DMS114 treated with DMSO at 0.1 percent for 48 hours (cell line): ENCODE data around the gene BCR.

Experiments used
- DNase-seq: peaks from one replicate; lab custom pipeline; 2025; ENCODE audit not compliant: unreplicated experiment; lab: John Stamatoyannopoulos, UW

Gene BCR

GRCh38 chr22:23215294-23216241, 35.3 kb downstream of the BCR start:
- DNase-seq: no peak

GRCh38 chr22:23216461-23217170, 36.3 kb downstream of the BCR start:
- DNase-seq: no peak

- DNase-seq: no peak
These were observed 37.1 kb downstream of the BCR start for GRCh38 chr22:23217171-23218052.

- DNase-seq: no peak
These were observed 38.0 kb downstream of the BCR start for GRCh38 chr22:23218053-23218866.

- no peak for DNase-seq
These were observed 38.5 kb downstream of the BCR start for GRCh38 chr22:23218867-23219251.

GRCh38 chr22:23219317-23219716, 39.0 kb downstream of the BCR start:
- no peak for DNase-seq

- DNase-seq: no peak
These were observed 39.6 kb downstream of the BCR start for GRCh38 chr22:23219822-23220484.

GRCh38 chr22:23220485-23221350, 40.4 kb downstream of the BCR start:
- no peak for DNase-seq

GRCh38 chr22:23221351-23221804, 41.1 kb downstream of the BCR start:
- no peak for DNase-seq

- no peak for DNase-seq
These were observed 41.9 kb downstream of the BCR start for GRCh38 chr22:23222033-23222792.

- no peak for DNase-seq
These were observed 42.7 kb downstream of the BCR start for GRCh38 chr22:23222793-23223568.

GRCh38 chr22:23223569-23224317, 43.4 kb downstream of the BCR start:
- no peak for DNase-seq

GRCh38 chr22:23224846-23225245, 44.5 kb downstream of the BCR start:
- no peak for DNase-seq

GRCh38 chr22:23225337-23225723, 45.0 kb downstream of the BCR start:
- DNase-seq: no peak

GRCh38 chr22:23225724-23226496, 45.6 kb downstream of the BCR start:
- DNase-seq: no peak

GRCh38 chr22:23226497-23226850, 46.2 kb downstream of the BCR start:
- DNase-seq: no peak
